K562 (cell line): Measurements from ENCODE around the gene DESI1. TPM values are rescaled to one million over a fixed set of nuclear protein-coding genes. Genes with fewer than 3 reads are reported as not detected.
A peak's percentile ranks its signal among the peaks of the same experiment; 100 is the strongest.

Experiments
- ATF7 ChIP-seq: fragments of 450-650 bp; IDR thresholded peaks from 2 replicates; pipeline ENCODE4 v1.7.1; 2014; ENCODE audit warnings: mild to moderate bottlenecking, moderate library complexity
- BRCA1 ChIP-seq, 2 experiments: fragments of 450-650 bp in 1 of 2; sonication (generic) in 1 of 2; formaldehyde crosslinking in 1 of 2; IDR thresholded peaks; 2 replicates each; pipeline versions ENCODE4 v1.5.0 to v1.6.1; 2017 to 2020; ENCODE audit warnings: mild to moderate bottlenecking in 1 of 2, missing genetic modification reagents in 1 of 2
- C11orf30 ChIP-seq: fragments of 450-650 bp; IDR thresholded peaks from 2 replicates; pipeline ENCODE4 v1.6.1; 2016; ENCODE audit warnings: low read depth, mild to moderate bottlenecking
- CBFA2T2 ChIP-seq: fragments of 450-650 bp; conservative IDR thresholded peaks from 2 replicates; pipeline ENCODE4 v1.6.1; 2017; ENCODE audit warnings: mild to moderate bottlenecking
- CTBP1 ChIP-seq: fragments of 450-650 bp; IDR thresholded peaks from 2 replicates; pipeline ENCODE4 v1.6.1; 2016; ENCODE audit warnings: borderline replicate concordance
- EP300 ChIP-seq: IDR thresholded peaks from 2 replicates; pipeline ENCODE4 v1.6.1; 2012; ENCODE audit warnings: low read length, improper control_type of control experiment
- ETV1 ChIP-seq: fragments of 450-650 bp; conservative IDR thresholded peaks from 2 replicates; pipeline ENCODE4 v1.6.1; 2016; ENCODE audit warnings: missing genetic modification characterization, control low read depth, low read depth, missing compliant biosample characterization
- FOXJ2 ChIP-seq: fragments of 200-800 bp; sonication (Bioruptor generic); IDR thresholded peaks from 2 replicates; pipeline ENCODE4 v1.6.1; 2016; ENCODE audit warnings: missing genetic modification characterization, missing compliant biosample characterization
- FOXK2 ChIP-seq, 2 experiments: fragments of 450-650 bp; IDR thresholded peaks in 1 of 2; conservative IDR thresholded peaks in 1 of 2; 2 replicates each; pipeline ENCODE4 v1.6.1; 2016; ENCODE audit warnings: low read depth in 2 of 2, mild to moderate bottlenecking in 1 of 2
- FOXM1 ChIP-seq, 2 experiments: fragments of 450-650 bp in 1 of 2; sonication (generic) in 1 of 2; formaldehyde crosslinking in 1 of 2; IDR thresholded peaks; 2 replicates each; pipeline versions ENCODE4 v1.6.1 to v1.9.0; 2017 to 2022; ENCODE audit warnings: low read depth in 2 of 2, mild to moderate bottlenecking in 2 of 2, missing genetic modification reagents in 1 of 2, moderate library complexity in 1 of 2
- GATAD2B ChIP-seq: fragments of 450-650 bp; IDR thresholded peaks from 2 replicates; pipeline ENCODE4 v1.6.1; 2017; ENCODE audit warnings: mild to moderate bottlenecking, borderline replicate concordance
- HDAC1 ChIP-seq, 2 experiments: fragments of 450-650 bp; IDR thresholded peaks; 2 replicates each; pipeline ENCODE4 v1.6.1; 2016 to 2017; ENCODE audit warnings: inconsistent platforms in 1 of 2, mild to moderate bottlenecking in 1 of 2, moderate library complexity in 1 of 2
- MAZ ChIP-seq, 2 experiments: fragments of 450-650 bp in 1 of 2; sonication (generic) in 1 of 2; formaldehyde crosslinking; IDR thresholded peaks in 1 of 2; conservative IDR thresholded peaks in 1 of 2; 2 replicates each; pipeline versions ENCODE4 v1.4.0 to v1.5.0; 2020; ENCODE audit warnings: mild to moderate bottlenecking in 1 of 2, missing genetic modification reagents in 1 of 2
- MCM3 ChIP-seq: fragments of 450-650 bp; IDR thresholded peaks from 2 replicates; pipeline ENCODE4 v1.6.1; 2016
- SMARCE1 ChIP-seq: fragments of 450-650 bp; IDR thresholded peaks from 2 replicates; pipeline ENCODE4 v1.7.1; 2016; ENCODE audit warnings: mild to moderate bottlenecking
- ZKSCAN8 ChIP-seq: fragments of 200-800 bp; sonication (Bioruptor generic); IDR thresholded peaks from 2 replicates; pipeline ENCODE4 v1.6.1; 2016; ENCODE audit warnings: missing genetic modification characterization, missing compliant biosample characterization
- polyA plus RNA-seq, 8 experiments: library from polyadenylated mRNA; depleted of rRNA in 4 of 8; stranded (reverse) in 5 of 8; unstranded in 3 of 8; fragments of >200 nt; fragmentation: Nextera tagmentation in 2 of 8; fragmentation: Illumina TruSeq in 1 of 8; extraction: Ambion mirVana in 2 of 8; extraction: Trizol in 1 of 8; gene quantifications; 2 replicates each; pipeline versions ENCODE4 v1.2.1 to v1.2.3, GENCODE V29; 2011 to 2014; ENCODE audit warnings: inconsistent platforms in 1 of 8, missing spikeins in 1 of 8
- total RNA-seq, 7 experiments: library from RNA; depleted of rRNA in 6 of 7; stranded (reverse); fragments of >200 nt in 6 of 7; fragmentation: Illumina TruSeq in 2 of 7; extraction: Trizol in 2 of 7; gene quantifications; 2 replicates each; pipeline versions ENCODE4 v1.2.1 to v1.2.3, GENCODE V29; 2011 to 2021; ENCODE audit warnings: low replicate concordance in 1 of 7
- TF ChIP-seq, protein P1 (sequence below), 2 experiments: IDR thresholded peaks in 1 of 2; conservative IDR thresholded peaks in 1 of 2; 2 replicates each; pipeline ENCODE4 v1.6.1; 2016; ENCODE audit warnings: low read depth in 2 of 2, mild to moderate bottlenecking in 1 of 2, missing compliant biosample characterization in 1 of 2, missing genetic modification characterization in 1 of 2, moderate library complexity in 1 of 2
- TF ChIP-seq, protein P2 (sequence below), 2 experiments: fragments of 200-800 bp in 1 of 2; sonication (Bioruptor generic) in 1 of 2; sonication (generic) in 1 of 2; formaldehyde crosslinking in 1 of 2; IDR thresholded peaks in 1 of 2; conservative IDR thresholded peaks in 1 of 2; 2 replicates each; pipeline versions ENCODE4 v1.5.0 to v1.6.1; 2016 to 2020; ENCODE audit warnings: missing compliant biosample characterization in 1 of 2, missing genetic modification characterization in 1 of 2, missing genetic modification reagents in 1 of 2
- TF ChIP-seq, protein P3 (sequence below): IDR thresholded peaks from 2 replicates; pipeline ENCODE4 v1.6.1; 2014; ENCODE audit warnings: antibody characterized with exemption
- TF ChIP-seq, protein P4 (sequence below): fragments of 450-650 bp; IDR thresholded peaks from 2 replicates; pipeline ENCODE4 v1.6.1; 2017; ENCODE audit warnings: antibody characterized with exemption

Gene DESI1
- total and polyA plus RNA-seq, 9 of the 15 experiments (the other 6 are each of a cell fraction or from before 2014, with no cell fraction given), result 7.2 to 45.9 (median 29.8) TPM

DNA sequence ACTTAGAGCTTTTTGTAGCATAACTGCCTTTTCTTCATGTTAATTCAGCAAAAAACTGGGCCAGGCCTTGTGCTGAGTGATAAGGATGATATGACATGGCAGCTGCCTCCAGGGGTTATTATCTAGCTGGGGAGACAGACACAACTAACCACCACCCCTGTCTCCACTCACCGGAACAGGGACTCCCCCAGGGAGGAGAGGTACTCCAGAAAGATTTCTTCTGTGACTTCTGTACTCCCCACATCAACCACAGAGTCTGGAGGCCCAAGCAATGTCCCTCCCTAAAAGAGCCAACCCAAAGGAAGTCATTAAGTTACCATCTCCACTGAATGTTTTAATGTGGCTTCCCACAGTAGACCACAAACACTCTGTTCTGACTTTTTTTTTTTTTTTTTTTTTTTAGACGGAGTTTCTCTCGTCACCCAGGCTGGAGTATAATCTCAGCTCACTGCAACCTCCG lies 16.9 kb downstream of the DESI1 start (continued):
- peak; percentile 44; the same call in 1 of the 2 replicates for TF ChIP-seq GATAD2B
- peak; percentile 81 for TF ChIP-seq EP300
- TF ChIP-seq, protein P1, sequence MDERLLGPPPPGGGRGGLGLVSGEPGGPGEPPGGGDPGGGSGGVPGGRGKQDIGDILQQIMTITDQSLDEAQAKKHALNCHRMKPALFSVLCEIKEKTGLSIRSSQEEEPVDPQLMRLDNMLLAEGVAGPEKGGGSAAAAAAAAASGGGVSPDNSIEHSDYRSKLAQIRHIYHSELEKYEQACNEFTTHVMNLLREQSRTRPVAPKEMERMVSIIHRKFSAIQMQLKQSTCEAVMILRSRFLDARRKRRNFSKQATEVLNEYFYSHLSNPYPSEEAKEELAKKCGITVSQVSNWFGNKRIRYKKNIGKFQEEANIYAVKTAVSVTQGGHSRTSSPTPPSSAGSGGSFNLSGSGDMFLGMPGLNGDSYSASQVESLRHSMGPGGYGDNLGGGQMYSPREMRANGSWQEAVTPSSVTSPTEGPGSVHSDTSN (CRISPR knock-in tag; IDR thresholded peaks at IDR 0.05; ENCODE audit: low read depth), result no peak
- TF ChIP-seq, protein P1 (tag; conservative IDR thresholded peaks at IDR 0.05; ENCODE audit: low read depth), result peak; percentile 64
- 0 out of 4 replicates have a peak, but pooled peaks of 1 of the 2 experiments have one; percentile 10 for TF ChIP-seq FOXK2 (conservative IDR thresholded peaks at IDR 0.05 in 1 of 2, IDR thresholded peaks at IDR 0.05 in 1 of 2; ENCODE audit: low read depth in 2 of 2)
- peak; percentile 68 for TF ChIP-seq CTBP1
- TF ChIP-seq ETV1 (tag), result peak; percentile 83
- peak; percentile 56; the same call in 1 of the 2 replicates for TF ChIP-seq ZKSCAN8 (CRISPR knock-in tag)
- no peak for TF ChIP-seq MCM3
- TF ChIP-seq, protein P2, sequence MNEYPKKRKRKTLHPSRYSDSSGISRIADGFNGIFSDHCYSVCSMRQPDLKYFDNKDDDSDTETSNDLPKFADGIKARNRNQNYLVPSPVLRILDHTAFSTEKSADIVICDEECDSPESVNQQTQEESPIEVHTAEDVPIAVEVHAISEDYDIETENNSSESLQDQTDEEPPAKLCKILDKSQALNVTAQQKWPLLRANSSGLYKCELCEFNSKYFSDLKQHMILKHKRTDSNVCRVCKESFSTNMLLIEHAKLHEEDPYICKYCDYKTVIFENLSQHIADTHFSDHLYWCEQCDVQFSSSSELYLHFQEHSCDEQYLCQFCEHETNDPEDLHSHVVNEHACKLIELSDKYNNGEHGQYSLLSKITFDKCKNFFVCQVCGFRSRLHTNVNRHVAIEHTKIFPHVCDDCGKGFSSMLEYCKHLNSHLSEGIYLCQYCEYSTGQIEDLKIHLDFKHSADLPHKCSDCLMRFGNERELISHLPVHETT (CRISPR knock-in tag; conservative IDR thresholded peaks at IDR 0.05 in 1 of 2, IDR thresholded peaks at IDR 0.05 in 1 of 2), result peak in 1 of 2 experiments; percentile 75; a peak in 2 of 4 replicates
- TF ChIP-seq ATF7, result peak; percentile 59; the same call in 1 of the 2 replicates
- no peak for TF ChIP-seq FOXJ2 (tag)
- peak; percentile 87 for TF ChIP-seq CBFA2T2
- TF ChIP-seq, protein P3, sequence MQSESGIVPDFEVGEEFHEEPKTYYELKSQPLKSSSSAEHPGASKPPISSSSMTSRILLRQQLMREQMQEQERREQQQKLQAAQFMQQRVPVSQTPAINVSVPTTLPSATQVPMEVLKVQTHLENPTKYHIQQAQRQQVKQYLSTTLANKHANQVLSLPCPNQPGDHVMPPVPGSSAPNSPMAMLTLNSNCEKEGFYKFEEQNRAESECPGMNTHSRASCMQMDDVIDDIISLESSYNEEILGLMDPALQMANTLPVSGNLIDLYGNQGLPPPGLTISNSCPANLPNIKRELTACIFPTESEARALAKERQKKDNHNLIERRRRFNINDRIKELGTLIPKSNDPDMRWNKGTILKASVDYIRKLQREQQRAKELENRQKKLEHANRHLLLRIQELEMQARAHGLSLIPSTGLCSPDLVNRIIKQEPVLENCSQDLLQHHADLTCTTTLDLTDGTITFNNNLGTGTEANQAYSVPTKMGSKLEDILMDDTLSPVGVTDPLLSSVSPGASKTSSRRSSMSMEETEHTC, result no peak
- TF ChIP-seq, protein P4, sequence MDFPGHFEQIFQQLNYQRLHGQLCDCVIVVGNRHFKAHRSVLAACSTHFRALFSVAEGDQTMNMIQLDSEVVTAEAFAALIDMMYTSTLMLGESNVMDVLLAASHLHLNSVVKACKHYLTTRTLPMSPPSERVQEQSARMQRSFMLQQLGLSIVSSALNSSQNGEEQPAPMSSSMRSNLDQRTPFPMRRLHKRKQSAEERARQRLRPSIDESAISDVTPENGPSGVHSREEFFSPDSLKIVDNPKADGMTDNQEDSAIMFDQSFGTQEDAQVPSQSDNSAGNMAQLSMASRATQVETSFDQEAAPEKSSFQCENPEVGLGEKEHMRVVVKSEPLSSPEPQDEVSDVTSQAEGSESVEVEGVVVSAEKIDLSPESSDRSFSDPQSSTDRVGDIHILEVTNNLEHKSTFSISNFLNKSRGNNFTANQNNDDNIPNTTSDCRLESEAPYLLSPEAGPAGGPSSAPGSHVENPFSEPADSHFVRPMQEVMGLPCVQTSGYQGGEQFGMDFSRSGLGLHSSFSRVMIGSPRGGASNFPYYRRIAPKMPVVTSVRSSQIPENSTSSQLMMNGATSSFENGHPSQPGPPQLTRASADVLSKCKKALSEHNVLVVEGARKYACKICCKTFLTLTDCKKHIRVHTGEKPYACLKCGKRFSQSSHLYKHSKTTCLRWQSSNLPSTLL, result no peak
- peak; percentile 86 for TF ChIP-seq C11orf30
- TF ChIP-seq HDAC1 (IDR thresholded peaks at IDR 0.05), result peak in 1 of 2 experiments; percentile 86; a peak in 2 of 4 replicates
- peak; percentile 74 for TF ChIP-seq FOXM1 (IDR thresholded peaks at IDR 0.05; ENCODE audit: low read depth)
- TF ChIP-seq FOXM1 (CRISPR knock-in tag; IDR thresholded peaks at IDR 0.05; ENCODE audit: low read depth), result no peak
- TF ChIP-seq BRCA1 (IDR thresholded peaks at IDR 0.05), result no peak
- no peak for TF ChIP-seq BRCA1 (CRISPR knock-in tag; IDR thresholded peaks at IDR 0.05)
- peak; percentile 60 to 72 for TF ChIP-seq MAZ (CRISPR knock-in tag; conservative IDR thresholded peaks at IDR 0.05 in 1 of 2, IDR thresholded peaks at IDR 0.05 in 1 of 2)
- TF ChIP-seq SMARCE1, result peak; percentile 67; the same call in 1 of the 2 replicates
